HG02798 (cell line): ENCODE results near the gene SMIM22.

Experiments
- ATAC-seq: cut with Tn5 transposase; IDR thresholded peaks from one replicate; pipeline ENCODE4 v1.9.1; 2021; ENCODE audit warnings: mild to moderate bottlenecking; ENCODE audit not compliant: unreplicated experiment, poor library complexity

SMIM22 gene

GRCh38 chr16:4792951-4793513 lies 2.1 kb upstream of the SMIM22 start:
- no peak for ATAC-seq

DNA sequence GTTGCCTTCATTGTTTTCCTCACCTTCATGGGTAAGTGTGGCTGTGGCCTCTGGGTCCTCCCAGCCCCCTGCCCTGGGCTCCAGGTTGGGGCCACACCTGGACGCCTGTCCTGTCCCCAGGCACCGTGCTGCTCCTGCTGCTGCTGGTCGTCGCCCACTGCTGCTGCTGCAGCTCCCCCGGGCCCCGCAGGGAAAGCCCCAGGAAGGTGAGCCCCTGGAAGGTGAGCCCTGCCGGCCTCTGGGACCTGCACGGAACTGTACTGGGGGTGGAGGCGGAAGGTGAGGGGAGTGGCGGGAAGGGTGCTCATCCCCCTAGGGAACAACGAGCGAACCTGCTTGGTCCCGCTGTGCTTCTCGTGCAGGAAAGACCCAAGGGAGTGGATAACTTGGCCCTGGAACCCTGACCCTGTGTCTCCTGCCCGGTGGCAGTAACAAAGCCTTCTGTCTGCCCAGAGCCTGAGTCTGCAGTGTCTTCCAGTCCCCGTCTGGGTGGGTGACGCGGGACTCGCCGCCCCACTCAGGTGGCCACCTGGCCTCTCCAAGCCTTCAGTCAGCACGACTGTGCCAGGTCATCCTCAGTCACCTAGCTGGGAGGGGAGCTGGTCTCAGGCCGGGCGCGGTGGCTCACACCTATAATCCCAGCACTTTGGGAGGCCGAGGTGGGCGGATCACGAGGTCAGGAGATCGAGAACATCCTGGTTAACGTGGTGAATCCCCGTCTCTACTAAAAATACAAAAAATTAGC lies 831 bp downstream of the SMIM22 start:
- no peak for ATAC-seq

GRCh38 chr16:4796982-4797804 lies 2.0 kb downstream of the SMIM22 start:
- ATAC-seq = no peak

GRCh38 chr16:4797805-4798252 lies 2.7 kb downstream of the SMIM22 start:
- ATAC-seq = no peak

DNA sequence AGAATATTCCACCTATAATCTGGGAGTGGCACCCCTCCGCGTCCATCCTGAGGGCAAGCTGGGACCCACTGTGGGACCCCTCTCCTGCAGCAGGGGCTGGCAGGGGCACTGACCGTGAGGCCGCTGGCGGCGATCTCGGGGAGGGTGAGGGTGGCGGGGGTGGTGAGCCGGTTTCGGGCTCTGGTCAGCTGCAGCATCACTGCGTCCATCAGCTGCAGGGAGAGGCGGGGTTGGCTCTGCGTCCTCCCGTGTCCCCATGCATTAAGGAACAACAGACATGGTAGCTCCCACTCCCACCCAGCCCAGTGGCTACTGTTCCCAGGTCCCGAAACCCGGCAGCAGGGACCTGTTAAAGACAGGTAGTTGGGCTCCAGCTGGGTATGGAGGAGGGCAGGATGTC lies 3.3 kb downstream of the SMIM22 start:
- ATAC-seq = no peak

DNA sequence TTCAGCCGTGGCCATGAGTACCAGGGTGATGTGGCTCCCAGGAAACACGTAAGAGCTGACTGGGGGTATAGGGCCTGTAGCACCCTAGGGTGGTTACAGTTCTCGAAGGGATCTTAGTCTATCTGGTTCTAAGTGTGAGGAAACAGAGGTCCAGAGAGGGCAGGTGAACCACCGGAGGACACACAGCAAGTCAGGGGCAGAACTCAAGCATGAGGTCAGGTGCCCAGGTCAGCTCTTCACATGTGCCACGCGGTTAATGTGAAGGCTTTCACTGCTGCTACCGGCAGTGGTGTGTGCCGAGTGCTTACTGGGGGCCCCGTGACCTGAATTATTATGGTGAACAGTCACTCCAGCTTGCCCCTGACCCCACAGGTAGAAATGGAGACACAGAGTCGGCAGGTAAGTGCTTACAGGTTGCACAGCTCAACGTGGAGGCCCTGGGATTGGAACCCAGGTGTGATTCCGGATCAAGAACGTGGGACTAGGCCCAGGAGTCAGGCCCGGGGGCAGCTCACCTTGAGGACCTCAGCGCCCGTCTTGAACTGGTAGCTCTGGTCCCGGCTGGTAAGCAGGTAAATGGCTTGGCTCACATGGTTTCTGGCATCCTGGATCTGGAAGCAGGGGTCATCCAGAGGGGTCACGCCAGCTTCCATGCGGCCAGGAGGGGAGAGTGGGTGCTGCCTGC lies 4.1 kb downstream of the SMIM22 start:
- no peak for ATAC-seq

DNA sequence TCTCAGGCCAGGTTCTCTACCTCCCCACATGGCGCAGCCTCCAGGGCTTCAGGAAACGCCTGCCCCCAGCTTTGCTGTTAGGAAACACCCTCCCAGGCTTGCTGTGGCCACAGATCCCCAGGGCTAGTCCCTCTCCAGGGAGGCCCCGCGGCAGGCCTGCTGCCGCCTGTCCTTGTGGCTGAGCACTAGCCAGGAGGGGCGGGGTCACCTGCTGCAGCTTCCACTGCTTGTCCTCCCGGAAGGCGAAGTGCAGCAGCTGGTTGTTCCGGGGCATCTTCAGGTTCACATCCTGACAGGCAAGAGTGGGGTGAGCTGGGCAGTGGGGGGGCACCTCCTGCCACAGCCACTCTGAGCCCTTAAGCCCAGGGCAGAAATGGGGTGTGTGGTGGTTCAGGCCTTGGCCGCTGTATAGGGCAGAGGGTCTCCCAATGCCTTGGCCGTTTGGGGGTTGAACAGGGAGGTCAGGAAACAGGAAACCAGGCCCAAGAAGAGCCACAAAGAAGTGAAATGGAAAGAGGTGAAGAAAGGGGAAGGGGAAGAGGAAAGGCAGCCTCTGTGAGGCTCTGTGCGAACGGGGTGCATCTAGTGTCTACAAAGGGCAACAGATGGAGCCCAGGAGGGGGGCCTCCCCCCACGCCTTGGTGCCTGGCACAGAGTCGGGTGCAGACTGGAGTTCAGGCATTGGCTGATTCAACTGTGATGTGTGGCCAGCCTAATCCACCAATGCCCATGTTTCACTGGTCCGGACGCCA lies 5.3 kb downstream of the SMIM22 start:
- ATAC-seq = no peak

DNA sequence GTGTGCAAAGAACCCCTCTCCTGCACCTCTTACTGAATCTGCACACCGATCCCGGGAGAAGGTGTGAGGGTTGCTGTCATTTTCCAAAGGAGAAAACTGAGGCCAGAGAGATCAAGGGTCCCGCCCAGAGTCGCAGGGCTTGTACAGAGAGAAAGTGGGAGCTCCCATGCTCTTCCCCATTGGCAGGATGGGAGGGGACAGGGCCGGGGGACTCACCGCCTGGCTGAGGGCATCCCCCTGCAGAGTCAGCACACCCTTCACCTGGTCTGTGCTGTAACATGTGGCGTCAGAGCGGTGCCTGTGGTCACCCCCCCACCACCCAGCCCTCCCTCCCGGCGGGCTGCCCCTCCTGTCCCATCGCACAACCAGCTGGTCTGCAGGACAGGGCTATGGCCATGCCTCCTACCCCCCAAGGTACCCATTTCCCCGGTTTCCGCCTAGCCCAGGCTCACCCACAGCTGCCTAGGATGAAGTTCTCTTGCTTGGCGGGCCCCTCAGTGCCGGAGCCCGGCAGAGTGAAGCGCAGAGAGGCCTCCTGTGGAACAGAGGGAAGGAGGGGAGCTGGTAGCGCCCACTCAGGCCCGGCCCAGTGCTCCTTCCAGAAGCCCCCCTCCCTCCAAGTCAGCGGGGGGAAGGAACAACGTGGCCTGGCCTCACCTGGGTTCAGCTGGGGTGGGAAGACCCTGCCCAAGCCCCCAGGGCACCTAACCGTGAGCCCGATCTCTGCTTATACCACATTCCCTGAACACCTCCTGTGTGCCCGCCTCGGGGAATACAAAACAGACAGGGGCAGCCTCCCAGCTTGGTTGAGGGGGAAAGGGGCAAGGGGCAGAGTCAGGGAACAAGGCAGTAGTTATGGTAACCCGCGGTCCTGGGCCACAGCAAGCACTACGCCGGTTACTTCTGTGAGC lies 6.1 kb downstream of the SMIM22 start:
- ATAC-seq = no peak

DNA sequence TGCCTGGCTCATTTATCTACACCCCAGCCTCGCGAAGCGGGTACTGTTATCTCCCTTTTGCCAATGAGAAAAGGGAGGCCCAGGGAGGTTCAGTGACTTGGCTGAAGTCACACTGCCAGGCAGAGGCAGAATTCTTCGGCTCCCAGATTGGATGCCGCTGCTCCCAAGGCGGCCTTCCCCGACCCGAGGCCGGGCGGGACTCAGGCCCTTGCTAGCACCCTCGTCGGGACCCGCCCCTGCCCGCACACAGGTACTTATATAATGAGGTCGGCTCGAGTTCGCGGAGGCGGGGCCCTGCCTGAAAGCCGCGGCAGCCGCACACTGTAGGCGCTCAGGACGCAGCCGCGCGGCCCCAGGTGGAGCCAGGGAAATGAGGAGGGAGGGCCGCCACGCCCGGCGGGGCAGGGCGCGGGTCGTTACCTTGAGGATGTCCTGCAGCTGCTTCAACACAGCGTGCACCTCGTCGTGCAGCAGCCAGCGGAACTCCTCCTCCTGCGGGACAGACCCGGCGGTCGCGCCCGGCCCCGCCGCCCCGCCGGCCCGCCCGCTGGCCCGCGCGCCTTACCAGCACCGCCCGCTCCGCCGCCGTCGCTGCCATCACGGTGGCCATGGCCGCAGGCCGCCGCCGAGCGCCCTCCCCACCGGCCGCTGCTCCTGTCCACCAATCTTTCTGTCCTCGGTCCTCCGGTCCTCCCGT lies 6.9 kb downstream of the SMIM22 start, which contains the start of gene ROGDI:
TSS of gene ROGDI (minus strand) at position 672 of the 697 bp plus-strand sequence. CDS start at position 610, 62 bp downstream.
- peak; percentile 59 for ATAC-seq

- peak; percentile 91 for ATAC-seq
Observed at GRCh38 chr16:4802659-4803287, 7.6 kb downstream of the SMIM22 start.

GRCh38 chr16:4803401-4803844 lies 8.3 kb downstream of the SMIM22 start:
- ATAC-seq = no peak

DNA sequence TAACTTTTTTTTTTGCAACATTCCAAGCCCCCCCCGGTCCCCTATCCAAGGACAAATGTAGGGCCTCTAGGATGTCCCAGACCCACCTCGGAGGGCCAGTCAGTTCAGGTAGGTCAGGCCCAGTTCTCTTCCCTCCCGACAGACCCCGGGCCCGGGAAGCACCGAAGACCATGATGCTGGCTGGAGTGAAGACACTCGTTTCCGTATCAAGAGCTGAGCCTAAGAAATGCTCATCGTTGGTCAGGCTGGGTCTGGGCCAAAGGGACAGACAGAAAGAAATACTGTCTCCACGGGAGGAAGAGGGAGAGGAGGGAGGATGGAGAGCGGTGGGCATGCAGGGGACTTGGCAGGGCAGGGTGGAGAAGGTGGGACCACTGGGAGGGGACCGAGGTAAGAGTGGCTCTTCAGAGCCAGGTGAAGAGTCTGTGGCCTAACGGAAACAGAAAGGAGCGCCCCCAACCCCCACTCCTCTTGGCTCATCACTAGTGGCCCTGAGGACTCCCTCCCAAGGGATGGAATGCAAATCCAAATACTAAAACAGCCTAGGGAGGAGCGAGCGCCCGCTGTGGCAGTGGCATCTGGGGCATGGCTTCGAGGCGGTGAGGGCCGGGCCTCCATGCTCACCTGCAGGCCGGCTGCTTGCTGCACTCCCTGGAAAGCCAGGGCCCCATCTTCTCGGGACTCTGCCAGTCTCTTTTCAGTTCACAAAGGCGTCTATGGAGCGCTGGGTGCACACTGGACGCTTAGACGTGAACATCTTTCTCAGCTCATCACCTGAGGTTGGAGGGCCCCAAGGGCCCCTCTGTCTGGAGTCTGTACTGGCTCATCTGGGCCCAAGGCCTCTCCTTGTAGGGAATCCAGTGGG lies 9.0 kb downstream of the SMIM22 start:
- ATAC-seq = no peak

GRCh38 chr16:4805231-4805630 lies 10.1 kb downstream of the SMIM22 start:
- ATAC-seq = no peak

- ATAC-seq = no peak
Observed at GRCh38 chr16:4806280-4806679, 11.1 kb downstream of the SMIM22 start.

DNA sequence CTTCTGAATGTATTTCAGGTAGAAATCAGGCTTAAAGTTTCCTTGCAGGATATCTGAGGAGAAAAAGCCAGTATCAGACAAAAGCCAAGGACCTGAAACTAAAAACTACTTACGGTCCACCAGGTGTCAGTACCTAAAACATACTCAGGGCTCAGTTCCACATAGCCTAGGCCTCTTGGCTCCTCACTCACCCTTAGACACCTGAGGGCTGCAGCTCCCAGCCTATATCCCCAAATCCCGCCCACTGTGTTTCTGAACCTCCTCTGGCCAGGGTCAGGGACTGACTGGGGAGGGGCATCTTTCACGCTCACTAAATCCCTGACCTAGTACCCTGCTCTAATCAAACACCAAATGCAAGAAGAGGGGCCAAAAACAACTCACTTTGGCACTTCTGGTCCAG lies 16.1 kb downstream of the SMIM22 start:
- ATAC-seq = no peak

DNA sequence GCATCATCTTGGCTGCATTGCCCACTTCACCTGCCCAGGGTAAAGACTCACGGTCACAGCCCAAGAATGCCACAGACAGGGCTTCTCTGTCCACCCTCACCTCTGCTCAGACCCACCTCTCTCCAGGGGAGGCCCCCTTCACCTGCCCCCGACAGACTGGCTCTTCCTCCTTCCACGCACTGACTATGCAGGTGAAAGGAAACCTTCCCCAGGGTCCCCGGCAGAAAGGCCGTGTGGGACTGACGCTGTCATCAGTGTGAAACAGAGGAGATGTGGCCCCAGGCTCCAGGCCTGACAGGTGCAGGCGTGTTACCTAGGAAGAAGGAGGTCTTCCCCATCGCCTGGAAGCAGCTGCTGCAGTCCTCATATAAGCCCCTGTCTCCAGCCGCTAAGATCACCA lies 16.6 kb downstream of the SMIM22 start:
- ATAC-seq = no peak
